Testis (tissue), 2 donors: ENCODE results near the gene OR1E2.

Source experiments
- POLR2A ChIP-seq: fragments of 450-650 bp; IDR thresholded peaks from one replicate; pipeline ENCODE4 v1.6.1; 2017; ENCODE audit warnings: antibody characterized with exemption, mild to moderate bottlenecking, moderate library complexity
- TF ChIP-seq, protein P1 (sequence below), 3 experiments: fragments of 450-650 bp in 2 of 3; fragments of 200-600 bp in 1 of 3; sonication (generic) in 1 of 3; IDR thresholded peaks; one replicate each; pipeline ENCODE4 v1.5.1; 2016 to 2019; ENCODE audit warnings: antibody characterized with exemption in 3 of 3, mild to moderate bottlenecking in 2 of 3, moderate library complexity in 1 of 3

DNA sequence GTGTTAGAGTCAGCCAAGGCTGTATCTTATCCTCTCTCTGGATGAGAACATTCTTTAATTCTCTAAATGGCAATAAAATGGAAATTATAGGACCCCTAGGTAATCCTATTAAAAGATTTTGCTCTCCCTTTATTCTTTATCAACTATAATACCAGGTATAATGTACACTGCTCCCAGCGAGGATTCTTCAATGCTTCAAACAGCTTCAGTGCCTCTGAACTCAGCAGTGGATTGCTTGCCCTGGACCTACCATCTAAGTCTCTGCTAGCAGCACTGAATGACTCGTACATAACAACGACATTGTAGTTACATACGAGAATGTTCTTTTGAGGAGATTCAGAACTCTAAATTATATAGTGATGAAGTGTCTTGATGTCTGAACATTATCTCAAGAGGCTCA lies 43.9 kb downstream of the OR1E2 start:
- no peak for TF ChIP-seq POLR2A
- TF ChIP-seq, protein P1, sequence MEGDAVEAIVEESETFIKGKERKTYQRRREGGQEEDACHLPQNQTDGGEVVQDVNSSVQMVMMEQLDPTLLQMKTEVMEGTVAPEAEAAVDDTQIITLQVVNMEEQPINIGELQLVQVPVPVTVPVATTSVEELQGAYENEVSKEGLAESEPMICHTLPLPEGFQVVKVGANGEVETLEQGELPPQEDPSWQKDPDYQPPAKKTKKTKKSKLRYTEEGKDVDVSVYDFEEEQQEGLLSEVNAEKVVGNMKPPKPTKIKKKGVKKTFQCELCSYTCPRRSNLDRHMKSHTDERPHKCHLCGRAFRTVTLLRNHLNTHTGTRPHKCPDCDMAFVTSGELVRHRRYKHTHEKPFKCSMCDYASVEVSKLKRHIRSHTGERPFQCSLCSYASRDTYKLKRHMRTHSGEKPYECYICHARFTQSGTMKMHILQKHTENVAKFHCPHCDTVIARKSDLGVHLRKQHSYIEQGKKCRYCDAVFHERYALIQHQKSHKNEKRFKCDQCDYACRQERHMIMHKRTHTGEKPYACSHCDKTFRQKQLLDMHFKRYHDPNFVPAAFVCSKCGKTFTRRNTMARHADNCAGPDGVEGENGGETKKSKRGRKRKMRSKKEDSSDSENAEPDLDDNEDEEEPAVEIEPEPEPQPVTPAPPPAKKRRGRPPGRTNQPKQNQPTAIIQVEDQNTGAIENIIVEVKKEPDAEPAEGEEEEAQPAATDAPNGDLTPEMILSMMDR (IDR thresholded peaks at IDR 0.05): no peak
